Fibroblast of skin of left quadriceps (primary cell): Measurements from ENCODE around the gene BTBD6.
"Not testable (repeated sequence)": the region's sequence is repeated elsewhere in the genome, so short reads cannot be mapped to it uniquely, and the experiment has no call there.

Experiments
- DNase-seq, 2 experiments: peaks; one replicate each; pipeline ENCODE4 v3.0.0-alpha.2; 2013; ENCODE audit warnings: low read depth in 2 of 2

The BTBD6 gene

GRCh38 chr14:105269405-105269804 is 21.1 kb downstream of the BTBD6 start:
- DNase-seq = no peak

- no peak for DNase-seq
These were observed 23.0 kb downstream of the BTBD6 start for GRCh38 chr14:105271224-105271890.

GRCh38 chr14:105272623-105273022 is 24.3 kb downstream of the BTBD6 start:
- DNase-seq = no peak

GRCh38 chr14:105273062-105273461 is 24.7 kb downstream of the BTBD6 start:
- no peak for DNase-seq

- no peak for DNase-seq
These were observed 26.3 kb downstream of the BTBD6 start for GRCh38 chr14:105274637-105275036.

- DNase-seq = peak; percentile 29 to 30
These were observed 27.1 kb downstream of the BTBD6 start for GRCh38 chr14:105275267-105275946.

- DNase-seq = not testable (repeated sequence)
These were observed 29.1 kb downstream of the BTBD6 start for GRCh38 chr14:105277448-105277847.

GRCh38 chr14:105279642-105280361 is 31.5 kb downstream of the BTBD6 start:
- DNase-seq = no peak

GRCh38 chr14:105280525-105280924 is 32.2 kb downstream of the BTBD6 start:
- DNase-seq = no peak

- DNase-seq = peak; percentile 27 to 30
These were observed 33.2 kb downstream of the BTBD6 start for GRCh38 chr14:105281371-105282097.

- DNase-seq = no peak
These were observed 33.9 kb downstream of the BTBD6 start for GRCh38 chr14:105282098-105282725.

GRCh38 chr14:105283028-105283427 is 34.7 kb downstream of the BTBD6 start:
- no peak for DNase-seq

GRCh38 chr14:105283899-105284298 is 35.6 kb downstream of the BTBD6 start:
- no peak for DNase-seq

- no peak for DNase-seq
These were observed 36.8 kb downstream of the BTBD6 start for GRCh38 chr14:105285174-105285573.

GRCh38 chr14:105286759-105287144 is 38.4 kb downstream of the BTBD6 start:
- no peak for DNase-seq

- DNase-seq = no peak
These were observed 39.1 kb downstream of the BTBD6 start for GRCh38 chr14:105287249-105288102.

- DNase-seq = not testable (repeated sequence)
These were observed 40.6 kb downstream of the BTBD6 start for GRCh38 chr14:105288936-105289335.

- DNase-seq = no peak
These were observed 42.5 kb downstream of the BTBD6 start for GRCh38 chr14:105290621-105291346.

GRCh38 chr14:105292826-105293711 is 44.7 kb downstream of the BTBD6 start:
- no peak for DNase-seq
